ENCODE results near the gene ILRUN. TPM values are rescaled to one million over a fixed set of nuclear protein-coding genes. Genes with fewer than 3 reads are reported as not detected.

ILRUN gene
- total RNA-seq, 2 donors from 2014 or later = 48.5 to 57.6 TPM

DNA sequence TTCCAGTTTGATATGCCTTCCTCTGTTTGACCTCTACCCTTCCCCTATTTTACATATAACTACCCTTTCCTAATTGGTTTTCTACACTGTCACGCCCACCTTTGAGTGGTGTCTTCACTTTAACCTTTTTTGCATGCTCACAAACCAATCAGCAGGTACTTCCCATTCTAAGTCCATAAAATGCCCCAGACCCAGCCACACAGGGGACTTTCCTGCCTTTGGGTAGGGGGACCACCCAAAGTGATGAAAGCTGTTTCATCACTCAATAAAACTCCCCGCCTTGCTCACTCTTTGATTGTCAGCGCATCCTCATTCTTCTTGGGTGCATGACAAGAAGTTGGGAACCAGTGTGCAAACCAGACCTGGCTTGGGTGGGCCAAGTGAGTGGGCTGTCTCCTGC is 40.3 kb upstream of the ILRUN start:
- TF ChIP-seq, protein P1, sequence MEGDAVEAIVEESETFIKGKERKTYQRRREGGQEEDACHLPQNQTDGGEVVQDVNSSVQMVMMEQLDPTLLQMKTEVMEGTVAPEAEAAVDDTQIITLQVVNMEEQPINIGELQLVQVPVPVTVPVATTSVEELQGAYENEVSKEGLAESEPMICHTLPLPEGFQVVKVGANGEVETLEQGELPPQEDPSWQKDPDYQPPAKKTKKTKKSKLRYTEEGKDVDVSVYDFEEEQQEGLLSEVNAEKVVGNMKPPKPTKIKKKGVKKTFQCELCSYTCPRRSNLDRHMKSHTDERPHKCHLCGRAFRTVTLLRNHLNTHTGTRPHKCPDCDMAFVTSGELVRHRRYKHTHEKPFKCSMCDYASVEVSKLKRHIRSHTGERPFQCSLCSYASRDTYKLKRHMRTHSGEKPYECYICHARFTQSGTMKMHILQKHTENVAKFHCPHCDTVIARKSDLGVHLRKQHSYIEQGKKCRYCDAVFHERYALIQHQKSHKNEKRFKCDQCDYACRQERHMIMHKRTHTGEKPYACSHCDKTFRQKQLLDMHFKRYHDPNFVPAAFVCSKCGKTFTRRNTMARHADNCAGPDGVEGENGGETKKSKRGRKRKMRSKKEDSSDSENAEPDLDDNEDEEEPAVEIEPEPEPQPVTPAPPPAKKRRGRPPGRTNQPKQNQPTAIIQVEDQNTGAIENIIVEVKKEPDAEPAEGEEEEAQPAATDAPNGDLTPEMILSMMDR (IDR thresholded peaks at IDR 0.05) = no peak
- Histone ChIP-seq H3K4me1 (no peaks in the 10 kb centered on the region), H3K27ac (no peak overlapping the region), H3K36me3 (no peaks in the 10 kb centered on the region), H3K9ac (ENCODE audit: low read depth in 2 of 2, low read length in 2 of 2) (no peak overlapping the region), H3K27me3 (no peaks in the 10 kb centered on the region), H3K4me3 (no peak overlapping the region), H3K9me3 (no peaks in the 10 kb centered on the region)
- no peak for DNase-seq
- intact Hi-C loops (cut with DNase I) = no loop called here

DNA sequence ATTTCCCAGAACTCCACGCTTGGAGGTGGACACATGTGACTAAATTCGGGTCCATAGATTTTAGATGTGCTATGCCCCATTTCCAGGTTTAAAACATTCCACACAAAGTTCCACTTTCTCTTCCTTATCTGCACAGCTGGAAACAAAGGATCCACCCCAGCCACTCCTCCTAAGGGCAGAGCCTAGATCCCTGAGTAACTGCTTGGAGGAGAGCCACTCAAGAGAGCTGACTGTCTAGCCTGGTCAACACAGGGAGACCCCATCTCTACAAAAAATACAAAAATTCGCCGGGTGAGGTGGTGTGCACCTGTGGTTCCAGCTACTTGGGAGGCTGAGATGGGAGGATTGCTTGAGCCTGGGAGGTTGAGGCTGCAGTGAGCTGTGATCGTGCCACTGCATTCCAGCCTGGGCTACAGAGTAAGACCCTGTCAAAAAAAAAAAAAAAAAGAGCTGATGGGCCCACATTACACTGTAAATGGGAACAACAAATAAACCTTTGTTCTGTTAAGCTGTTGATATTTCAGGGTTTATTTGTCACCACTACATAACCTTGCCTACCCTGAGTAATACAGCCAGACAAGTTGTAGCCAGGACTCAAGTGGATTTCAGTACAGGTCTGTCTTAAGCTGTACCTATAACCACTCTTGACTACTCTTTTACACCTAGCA is 35.0 kb upstream of the ILRUN start:
- Histone ChIP-seq H3K36me3 (no peaks in the 10 kb centered on the region), H3K27me3 (no peaks in the 10 kb centered on the region), H3K27ac (no peak overlapping the region), H3K9ac (ENCODE audit: low read depth in 2 of 2, low read length in 2 of 2) (no peak overlapping the region), H3K4me3 (no peak overlapping the region), H3K4me1 (no peaks in the 10 kb centered on the region), H3K9me3 (no peaks in the 10 kb centered on the region)
- intact Hi-C loops (cut with DNase I) = no loop called here
- no peak for DNase-seq
- TF ChIP-seq, protein P1 (IDR thresholded peaks at IDR 0.05) = no peak

DNA sequence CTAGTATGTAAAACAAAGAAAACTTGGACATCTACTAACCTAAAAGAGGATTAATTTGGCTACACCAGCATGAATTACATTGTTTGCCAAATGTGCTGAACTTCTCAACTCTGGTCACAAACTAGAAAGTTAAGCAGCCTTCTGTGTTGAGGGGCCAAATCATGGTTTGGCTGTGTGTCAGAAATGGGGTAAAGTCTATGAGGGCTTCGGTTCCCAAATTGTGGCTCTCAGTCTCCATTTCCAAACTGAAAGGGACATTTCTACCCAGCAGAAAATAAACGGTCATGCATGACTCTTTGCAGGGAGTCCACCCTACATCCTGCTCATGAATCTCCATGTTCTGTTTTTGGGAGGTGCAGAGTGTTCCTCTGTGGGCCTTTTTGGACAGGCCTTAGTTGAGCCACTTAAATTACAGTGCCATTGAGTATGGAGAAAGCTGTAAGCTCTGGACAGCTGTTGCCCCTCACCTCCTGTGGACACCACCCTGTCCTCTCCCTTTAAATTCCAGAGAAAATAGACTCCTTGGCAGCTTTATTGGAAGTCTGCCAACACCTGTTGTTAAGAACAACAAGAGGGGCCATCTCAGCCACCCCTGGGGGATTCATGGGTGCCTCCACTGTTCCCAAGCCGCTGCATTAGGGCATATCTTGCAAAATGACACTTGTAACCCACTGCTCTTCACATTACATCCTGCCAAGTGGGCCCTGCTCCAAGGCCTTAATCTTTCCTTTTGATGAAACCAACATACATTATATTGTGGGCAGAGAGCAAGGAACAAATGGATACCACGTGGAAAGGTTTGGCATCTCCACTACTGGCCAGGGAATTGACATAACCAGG is 33.3 kb upstream of the ILRUN start:
- Histone ChIP-seq H3K4me3 (no peak overlapping the region), H3K36me3 (no peaks in the 10 kb centered on the region), H3K4me1 (no peaks in the 10 kb centered on the region), H3K9ac (ENCODE audit: low read depth in 2 of 2, low read length in 2 of 2) (no peak overlapping the region), H3K27me3 (no peaks in the 10 kb centered on the region), H3K9me3 (no peaks in the 10 kb centered on the region), H3K27ac (no peak overlapping the region)
- TF ChIP-seq, protein P1 (IDR thresholded peaks at IDR 0.05) = no peak
- no peak for DNase-seq
- intact Hi-C loops (cut with DNase I) = no loop called here

DNA sequence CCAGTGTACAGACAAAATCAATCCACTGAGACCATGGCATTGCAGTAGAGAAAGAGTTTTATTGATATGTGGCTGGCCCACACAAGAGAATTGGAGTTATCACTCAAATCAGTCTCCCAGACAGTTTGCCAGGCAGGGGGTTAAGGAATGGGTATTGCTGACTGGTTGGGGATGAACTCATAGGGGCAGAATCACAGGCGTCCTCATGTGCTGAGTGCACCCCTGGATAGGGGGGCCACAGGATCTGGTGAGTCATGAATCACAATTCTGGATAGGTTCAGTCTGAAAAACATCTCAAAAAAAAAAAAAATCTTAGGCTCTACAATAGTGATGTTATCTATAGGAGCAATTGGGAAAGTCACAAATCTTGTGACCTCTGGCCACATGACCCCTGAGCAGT is 29.5 kb upstream of the ILRUN start:
- Histone ChIP-seq H3K36me3 (no peaks in the 10 kb centered on the region), H3K9ac (ENCODE audit: low read depth in 2 of 2, low read length in 2 of 2) (no peak overlapping the region), H3K4me1 (no peaks in the 10 kb centered on the region), H3K9me3 (no peaks in the 10 kb centered on the region), H3K27me3 (no peaks in the 10 kb centered on the region), H3K4me3 (no peak overlapping the region), H3K27ac (no peak overlapping the region)
- intact Hi-C loops (cut with DNase I) = no loop called here
- no peak for DNase-seq
- TF ChIP-seq, protein P1 (IDR thresholded peaks at IDR 0.05) = no peak

DNA sequence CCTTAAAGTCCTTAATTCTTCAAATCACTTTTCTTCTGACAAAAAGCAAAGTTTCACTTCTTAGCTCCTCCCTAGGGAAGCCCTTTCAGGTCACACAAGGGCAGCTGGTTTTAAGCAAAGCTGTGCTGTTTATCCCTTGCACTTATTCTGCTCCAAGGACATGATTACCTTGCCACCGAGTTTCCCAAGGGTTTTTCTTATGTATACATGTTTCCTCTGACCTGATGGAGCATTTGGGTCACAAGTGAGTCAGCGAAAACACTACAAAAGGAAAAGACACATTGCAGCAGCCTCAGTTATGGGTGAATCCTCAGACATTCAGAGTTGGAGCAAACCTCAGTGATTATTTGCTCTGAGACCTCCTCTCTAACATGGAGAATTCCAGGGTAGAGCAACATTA is 26.6 kb upstream of the ILRUN start:
- H3K27me3 ChIP-seq = no peaks in the 10 kb centered on the region
- no peak overlapping the region for H3K9ac ChIP-seq (ENCODE audit: low read depth in 2 of 2, low read length in 2 of 2)
- H3K4me3 ChIP-seq = no peak overlapping the region
- TF ChIP-seq, protein P1 (IDR thresholded peaks at IDR 0.05) = no peak
- DNase-seq = no peak
- H3K9me3 ChIP-seq = no peaks in the 10 kb centered on the region
- no peaks in the 10 kb centered on the region for H3K36me3 ChIP-seq
- intact Hi-C loops (cut with DNase I) = no loop called here
- H3K27ac ChIP-seq = no peak overlapping the region
- H3K4me1 ChIP-seq = no peaks in the 10 kb centered on the region
